Caco-2 (cell line): ENCODE data around the gene TEAD1. TPM values are rescaled to one million over a fixed set of nuclear protein-coding genes. Genes with fewer than 3 reads are reported as not detected.

Source experiments
- BruUV-seq: library from RNA; stranded (reverse); fragments of 400-500 nt; replicated peaks from 2 replicates; lab custom pipeline; 2021; lab: Mats Ljungman, UMichigan
- CTCF ChIA-PET: fragments of 300-600 bp; sonication (Branson Sonifier 250); formaldehyde crosslinking; loops from one replicate; lab custom pipeline; 2022; ENCODE audit warnings: antibody characterized with exemption; lab: Charles Lee
- POLR2A ChIA-PET: fragments of 300-600 bp; sonication (Branson Sonifier 250); formaldehyde crosslinking; loops from one replicate; lab custom pipeline; 2022; ENCODE audit warnings: antibody characterized with exemption; lab: Charles Lee
- DNase-seq, 2 experiments: peaks; one replicate each; pipeline versions ENCODE4 v3.0.0 to v3.0.0-alpha.2; 2020 to 2022
- H3K27me3 ChIP-seq: replicated peaks from 2 replicates; pipeline ENCODE4 v1.6.0; 2011; ENCODE audit warnings: low read length; ENCODE audit not compliant: control insufficient read depth, insufficient read depth
- H3K36me3 ChIP-seq: 2 replicates; pipeline ENCODE4 v1.5.1; 2011; ENCODE audit warnings: low read length; ENCODE audit not compliant: control insufficient read depth, insufficient read depth
- H3K4me1 ChIP-seq: fragments of 250-450 bp; sonication (Bioruptor Pico); 2 replicates; pipeline ENCODE4 v1.5.1; 2020; ENCODE audit warnings: mild to moderate bottlenecking
- H3K4me3 ChIP-seq: 2 replicates; pipeline ENCODE4 v1.5.1; 2011; ENCODE audit warnings: low read depth, mild to moderate bottlenecking, control low read depth, low read length
- H3K9me3 ChIP-seq: fragments of 250-450 bp; sonication (Bioruptor Pico); 2 replicates; pipeline ENCODE4 v1.5.1; 2020; ENCODE audit warnings: mild to moderate bottlenecking, moderate library complexity
- H3K27ac Mint-ChIP-seq: one replicate; pipeline ENCODE4 v1.8.0; 2022; ENCODE audit warnings: mixed read lengths; ENCODE audit not compliant: unreplicated experiment
- H3K27me3 Mint-ChIP-seq: one replicate; pipeline ENCODE4 v1.8.0; 2022; ENCODE audit warnings: mixed read lengths; ENCODE audit not compliant: insufficient read depth, unreplicated experiment
- H3K36me3 Mint-ChIP-seq: one replicate; pipeline ENCODE4 v1.8.0; 2022; ENCODE audit warnings: mild to moderate bottlenecking, mixed read lengths; ENCODE audit not compliant: insufficient read depth, unreplicated experiment
- H3K4me1 Mint-ChIP-seq: one replicate; pipeline ENCODE4 v1.8.0; 2022; ENCODE audit warnings: low read depth, mixed read lengths; ENCODE audit not compliant: unreplicated experiment
- H3K4me3 Mint-ChIP-seq: one replicate; pipeline ENCODE4 v1.8.0; 2022; ENCODE audit warnings: mild to moderate bottlenecking, moderate library complexity, mixed read lengths; ENCODE audit not compliant: unreplicated experiment
- H3K9me3 Mint-ChIP-seq: one replicate; pipeline ENCODE4 v1.8.0; 2022; ENCODE audit warnings: mixed read lengths; ENCODE audit not compliant: unreplicated experiment
- intact Hi-C: fragments of 100-400 bp; cut with micrococcal nuclease; formaldehyde crosslinking; loops from one replicate; pipeline ENCODE4 v1.10.0; 2022; ENCODE audit not compliant: unreplicated experiment
- total RNA-seq: library from RNA; stranded (reverse); gene quantifications from 2 replicates; pipeline ENCODE4 v1.2.3, GENCODE V29; 2022
- TF ChIP-seq, protein P1 (sequence below), 2 experiments: fragments of 200-600 bp in 1 of 2; IDR thresholded peaks; 1 replicate in 1 of 2; 2 replicates in 1 of 2; pipeline versions ENCODE4 v1.5.1 to v1.8.0; 2011 to 2022; ENCODE audit warnings: antibody characterized with exemption in 1 of 2, control low read depth in 1 of 2, inconsistent platforms in 1 of 2, low read depth in 1 of 2, low read length in 1 of 2, mild to moderate bottlenecking in 1 of 2, moderate library complexity in 1 of 2; ENCODE audit not compliant: insufficient read depth in 1 of 2, severe bottlenecking in 1 of 2, unreplicated experiment in 1 of 2

The TEAD1 gene
- total RNA-seq, 1 experiment from 2014 or later = 144 TPM

DNA sequence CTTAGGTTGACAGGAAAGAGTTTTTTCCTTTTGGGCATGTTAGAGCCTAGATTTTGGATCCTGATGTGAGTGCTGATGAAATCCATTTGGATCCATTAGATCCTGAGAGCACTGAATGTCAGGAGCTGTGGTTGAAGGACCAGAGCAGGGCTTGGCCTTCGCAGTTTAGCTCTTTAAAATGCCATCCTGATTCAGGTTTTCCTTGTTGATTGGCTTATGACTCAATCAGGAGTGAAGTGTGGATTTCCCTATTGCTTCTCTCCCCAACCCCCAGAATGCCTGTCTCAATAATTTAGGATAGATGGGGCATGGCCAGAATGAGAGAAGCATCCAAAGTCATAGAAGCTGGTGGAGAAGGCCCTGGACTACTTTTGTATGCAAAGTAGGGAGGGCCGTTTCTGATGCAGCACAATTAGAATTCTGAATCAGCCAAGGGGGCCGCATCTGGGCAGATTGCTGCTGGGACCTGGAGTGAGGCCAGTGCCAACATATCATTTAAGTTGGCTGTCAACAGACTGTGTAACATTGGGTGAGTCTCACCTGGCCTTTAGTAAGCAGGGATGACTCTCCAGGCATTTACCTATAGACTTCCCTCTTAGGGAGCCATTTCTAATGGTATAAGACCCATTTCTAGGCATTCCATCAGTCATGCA is 80.5 kb downstream of the TEAD1 start:
- Mint-ChIP-seq H3K36me3 (peaks cover 29% of the 10 kb centered on the region), H3K9me3 (no peaks in the 10 kb centered on the region), H3K27me3 (no peaks in the 10 kb centered on the region), H3K4me1 (peaks cover 47% of the 10 kb centered on the region), H3K27ac (no peak overlapping the region), H3K4me3 (no peak overlapping the region)
- no TSS peak for BruUV-seq
- Histone ChIP-seq H3K36me3 (no peaks in the 10 kb centered on the region), H3K4me3 (no peak overlapping the region), H3K9me3 (no peaks in the 10 kb centered on the region), H3K27me3 (no peaks in the 10 kb centered on the region), H3K4me1 (peaks cover 13% of the 10 kb centered on the region)
- intact Hi-C loops = no loop called here
- ChIA-PET POLR2A (no interaction called here), CTCF (no interaction called here)
- TF ChIP-seq, protein P1, sequence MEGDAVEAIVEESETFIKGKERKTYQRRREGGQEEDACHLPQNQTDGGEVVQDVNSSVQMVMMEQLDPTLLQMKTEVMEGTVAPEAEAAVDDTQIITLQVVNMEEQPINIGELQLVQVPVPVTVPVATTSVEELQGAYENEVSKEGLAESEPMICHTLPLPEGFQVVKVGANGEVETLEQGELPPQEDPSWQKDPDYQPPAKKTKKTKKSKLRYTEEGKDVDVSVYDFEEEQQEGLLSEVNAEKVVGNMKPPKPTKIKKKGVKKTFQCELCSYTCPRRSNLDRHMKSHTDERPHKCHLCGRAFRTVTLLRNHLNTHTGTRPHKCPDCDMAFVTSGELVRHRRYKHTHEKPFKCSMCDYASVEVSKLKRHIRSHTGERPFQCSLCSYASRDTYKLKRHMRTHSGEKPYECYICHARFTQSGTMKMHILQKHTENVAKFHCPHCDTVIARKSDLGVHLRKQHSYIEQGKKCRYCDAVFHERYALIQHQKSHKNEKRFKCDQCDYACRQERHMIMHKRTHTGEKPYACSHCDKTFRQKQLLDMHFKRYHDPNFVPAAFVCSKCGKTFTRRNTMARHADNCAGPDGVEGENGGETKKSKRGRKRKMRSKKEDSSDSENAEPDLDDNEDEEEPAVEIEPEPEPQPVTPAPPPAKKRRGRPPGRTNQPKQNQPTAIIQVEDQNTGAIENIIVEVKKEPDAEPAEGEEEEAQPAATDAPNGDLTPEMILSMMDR (IDR thresholded peaks at IDR 0.05; ENCODE audit: insufficient read depth in 1 of 2, low read depth in 1 of 2, low read length in 1 of 2, severe bottlenecking in 1 of 2, unreplicated experiment in 1 of 2) = no peak
- DNase-seq = no peak

DNA sequence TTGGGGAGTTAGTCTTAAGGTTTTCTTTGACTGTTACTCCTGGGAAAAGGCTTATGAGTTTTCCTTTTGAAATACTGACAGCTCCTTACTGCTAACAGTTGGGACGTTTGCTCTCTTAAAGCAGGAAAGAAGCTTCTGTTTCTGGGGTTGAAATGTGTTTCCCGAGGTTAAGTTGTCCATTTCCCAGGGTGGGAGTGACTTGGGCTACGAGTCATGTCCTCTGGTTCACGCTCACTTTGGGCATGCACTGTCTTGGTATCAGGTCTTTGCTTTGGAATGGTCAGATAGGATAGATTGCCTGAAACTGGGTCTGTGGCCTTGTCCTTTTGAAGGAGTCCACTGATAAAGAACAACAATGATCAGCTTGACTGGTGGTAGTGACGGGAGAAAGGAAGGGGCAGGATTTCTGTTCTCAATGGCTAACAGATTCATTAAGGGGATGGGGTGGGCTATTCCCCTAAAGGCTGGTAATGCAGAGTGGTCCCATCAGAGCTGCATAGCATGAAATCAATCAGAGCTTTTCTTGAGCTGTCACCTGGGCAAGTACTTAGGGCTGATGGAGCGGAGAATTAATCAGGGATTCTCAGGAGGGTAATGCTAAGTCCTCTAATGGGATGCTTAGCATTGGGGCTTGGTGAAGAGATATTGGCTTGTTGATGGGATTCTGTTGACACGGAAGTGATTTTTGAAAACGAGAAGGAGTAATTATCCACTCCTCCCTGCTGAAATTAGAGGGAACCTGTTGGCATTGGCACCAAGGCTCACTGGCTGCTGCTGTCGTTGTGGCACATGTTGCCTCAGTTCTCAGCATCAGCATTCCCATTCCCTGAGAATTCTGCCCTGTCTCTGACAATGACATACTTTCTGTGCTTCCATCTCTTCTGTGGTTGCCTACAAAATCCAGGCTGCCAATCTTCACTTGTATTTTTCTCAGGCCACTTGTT is 81.6 kb downstream of the TEAD1 start:
- H3K4me1 ChIP-seq = peaks cover 18% of the 10 kb centered on the region
- no peaks in the 10 kb centered on the region for H3K36me3 ChIP-seq
- no TSS peak for BruUV-seq
- ChIA-PET CTCF (no interaction called here), POLR2A (no interaction called here)
- Mint-ChIP-seq H3K27me3 (no peaks in the 10 kb centered on the region), H3K36me3 (peaks cover 29% of the 10 kb centered on the region), H3K27ac (no peak overlapping the region), H3K4me3 (no peak overlapping the region), H3K9me3 (no peaks in the 10 kb centered on the region), H3K4me1 (peaks cover 39% of the 10 kb centered on the region)
- no peak overlapping the region for H3K4me3 ChIP-seq
- H3K9me3 ChIP-seq = no peaks in the 10 kb centered on the region
- no peak for DNase-seq
- no peaks in the 10 kb centered on the region for H3K27me3 ChIP-seq
- intact Hi-C loops = no loop called here
- TF ChIP-seq, protein P1 (IDR thresholded peaks at IDR 0.05; ENCODE audit: insufficient read depth in 1 of 2, low read depth in 1 of 2, low read length in 1 of 2, severe bottlenecking in 1 of 2, unreplicated experiment in 1 of 2) = no peak

DNA sequence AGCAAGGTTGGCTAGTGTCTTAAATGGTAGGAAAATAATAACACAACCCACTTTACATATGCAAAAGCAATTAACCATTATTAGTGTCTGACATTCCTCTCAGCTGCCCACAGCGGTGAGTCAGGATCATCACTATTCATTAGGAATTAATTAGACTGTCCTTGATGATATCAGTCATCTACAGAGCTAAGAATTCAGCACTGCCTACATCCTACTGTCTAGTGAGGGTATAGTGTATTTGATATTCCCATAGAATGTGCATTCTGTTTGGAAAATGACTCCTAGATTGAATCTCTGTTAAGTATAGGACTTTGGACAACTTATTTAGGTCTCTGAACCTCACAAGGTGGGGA is 82.2 kb downstream of the TEAD1 start:
- CTCF ChIA-PET = no interaction called here
- H3K36me3 Mint-ChIP-seq = peaks cover 29% of the 10 kb centered on the region
- H3K27me3 Mint-ChIP-seq = no peaks in the 10 kb centered on the region
- H3K4me3 ChIP-seq = no peak overlapping the region
- no peak overlapping the region for H3K4me3 Mint-ChIP-seq
- TF ChIP-seq, protein P1 (IDR thresholded peaks at IDR 0.05; ENCODE audit: insufficient read depth in 1 of 2, low read depth in 1 of 2, low read length in 1 of 2, severe bottlenecking in 1 of 2, unreplicated experiment in 1 of 2) = no peak
- no peaks in the 10 kb centered on the region for H3K9me3 ChIP-seq
- no TSS peak for BruUV-seq
- DNase-seq = no peak
- intact Hi-C loops = no loop called here
- no peaks in the 10 kb centered on the region for H3K27me3 ChIP-seq
- H3K4me1 ChIP-seq = peaks cover 22% of the 10 kb centered on the region
- peaks cover 42% of the 10 kb centered on the region for H3K4me1 Mint-ChIP-seq
- POLR2A ChIA-PET = no interaction called here
- H3K9me3 Mint-ChIP-seq = no peaks in the 10 kb centered on the region
- no peaks in the 10 kb centered on the region for H3K36me3 ChIP-seq
- H3K27ac Mint-ChIP-seq = no peak overlapping the region
